IPS-18a (cell line): ENCODE results near the gene TBC1D13.

Experiments used
- H3K27ac ChIP-seq: one replicate; pipeline ENCODE4 v1.5.1; 2013; ENCODE audit warnings: low read length
- H3K27me3 ChIP-seq: one replicate; pipeline ENCODE4 v1.6.1; 2013; ENCODE audit warnings: mild to moderate bottlenecking, low read length; ENCODE audit not compliant: control insufficient read depth, insufficient read depth
- H3K36me3 ChIP-seq: one replicate; pipeline ENCODE4 v1.6.1; 2013; ENCODE audit warnings: low read depth, low read length; ENCODE audit not compliant: control insufficient read depth
- H3K4me1 ChIP-seq: one replicate; pipeline ENCODE4 v1.6.1; 2013; ENCODE audit warnings: low read depth, low read length; ENCODE audit not compliant: control insufficient read depth
- H3K4me3 ChIP-seq: one replicate; pipeline ENCODE4 v1.5.1; 2013; ENCODE audit warnings: low read length
- H3K9ac ChIP-seq: one replicate; pipeline ENCODE4 v1.6.1; 2013; ENCODE audit warnings: mild to moderate bottlenecking, low read length, moderate library complexity
- H3K9me3 ChIP-seq: one replicate; pipeline ENCODE4 v1.6.1; 2013; ENCODE audit warnings: low read depth, low read length; ENCODE audit not compliant: control insufficient read depth

Gene TBC1D13

GRCh38 chr9:128824911-128825310 is 37.9 kb downstream of the TBC1D13 start:
- H3K9ac ChIP-seq = no peak overlapping the region
- peaks cover 57% of the 10 kb centered on the region for H3K36me3 ChIP-seq
- no peaks in the 10 kb centered on the region for H3K9me3 ChIP-seq
- H3K27me3 ChIP-seq = no peaks in the 10 kb centered on the region
- no peak overlapping the region for H3K27ac ChIP-seq
- no peak overlapping the region for H3K4me3 ChIP-seq
- no peaks in the 10 kb centered on the region for H3K4me1 ChIP-seq

- H3K4me3 ChIP-seq = no peak overlapping the region
- H3K27ac ChIP-seq = no peak overlapping the region
- H3K9me3 ChIP-seq = no peaks in the 10 kb centered on the region
- no peaks in the 10 kb centered on the region for H3K4me1 ChIP-seq
- peaks cover 57% of the 10 kb centered on the region for H3K36me3 ChIP-seq
- H3K9ac ChIP-seq = no peak overlapping the region
- H3K27me3 ChIP-seq = no peaks in the 10 kb centered on the region
Measured at GRCh38 chr9:128825923-128826700, 39.1 kb downstream of the TBC1D13 start.

GRCh38 chr9:128828267-128828666 is 41.2 kb downstream of the TBC1D13 start:
- Histone ChIP-seq H3K36me3 (peaks cover 38% of the 10 kb centered on the region), H3K4me1 (no peaks in the 10 kb centered on the region), H3K27me3 (no peaks in the 10 kb centered on the region), H3K9ac (peak overlapping the region; percentile 80), H3K4me3 (peak overlapping the region; percentile 87), H3K27ac (no peak overlapping the region), H3K9me3 (no peaks in the 10 kb centered on the region)

- Histone ChIP-seq H3K9me3 (no peaks in the 10 kb centered on the region), H3K9ac (peak overlapping the region; percentile 80), H3K27me3 (no peaks in the 10 kb centered on the region), H3K27ac (no peak overlapping the region), H3K36me3 (peaks cover 32% of the 10 kb centered on the region), H3K4me3 (peak overlapping the region; percentile 87), H3K4me1 (no peaks in the 10 kb centered on the region)
Measured at GRCh38 chr9:128828719-128829452, 41.8 kb downstream of the TBC1D13 start.

- no peaks in the 10 kb centered on the region for H3K4me1 ChIP-seq
- no peak within 1 kb of the TSS for H3K27ac ChIP-seq
- H3K36me3 ChIP-seq = peaks cover 28% of the 10 kb centered on the region
Measured at GRCh38 chr9:128829477-128830251, 42.6 kb downstream of the TBC1D13 start, which contains the start of gene SPOUT1. TSS of gene SPOUT1 (minus strand) at chr9:128829794. CDS start at chr9:128829780, 14 bp downstream.

GRCh38 chr9:128833696-128834095 is 46.6 kb downstream of the TBC1D13 start:
- Histone ChIP-seq H3K4me1 (no peaks in the 10 kb centered on the region), H3K36me3 (peaks cover 13% of the 10 kb centered on the region)

More at GRCh38 chr9:128829477-128830251, 42.6 kb downstream of the TBC1D13 start, which contains the start of gene SPOUT1:
- H3K4me3 ChIP-seq = peak within 1 kb of the TSS; percentile 87
- peak within 1 kb of the TSS; percentile 80 for H3K9ac ChIP-seq
- H3K27me3 ChIP-seq = no peaks in the 10 kb centered on the region
- no peaks in the 10 kb centered on the region for H3K9me3 ChIP-seq

GRCh38 chr9:128835246-128836210 is 48.5 kb downstream of the TBC1D13 start:
- Histone ChIP-seq H3K9ac (no peak overlapping the region), H3K9me3 (no peaks in the 10 kb centered on the region), H3K4me3 (no peak overlapping the region), H3K27ac (no peak overlapping the region), H3K36me3 (peaks cover 13% of the 10 kb centered on the region), H3K27me3 (no peaks in the 10 kb centered on the region), H3K4me1 (no peaks in the 10 kb centered on the region)

More at GRCh38 chr9:128833696-128834095, 46.6 kb downstream of the TBC1D13 start:
- no peaks in the 10 kb centered on the region for H3K27me3 ChIP-seq
- H3K4me3 ChIP-seq = no peak overlapping the region
- H3K9me3 ChIP-seq = no peaks in the 10 kb centered on the region
- no peak overlapping the region for H3K27ac ChIP-seq
- H3K9ac ChIP-seq = no peak overlapping the region

GRCh38 chr9:128836509-128837145 is 49.6 kb downstream of the TBC1D13 start:
- Histone ChIP-seq H3K4me1 (no peaks in the 10 kb centered on the region), H3K36me3 (peaks cover 13% of the 10 kb centered on the region), H3K27ac (no peak overlapping the region)

GRCh38 chr9:128838338-128838737 is 51.3 kb downstream of the TBC1D13 start:
- no peaks in the 10 kb centered on the region for H3K4me1 ChIP-seq
- no peaks in the 10 kb centered on the region for H3K27me3 ChIP-seq
- no peak overlapping the region for H3K27ac ChIP-seq
- no peak overlapping the region for H3K9ac ChIP-seq
- no peak overlapping the region for H3K4me3 ChIP-seq
- H3K9me3 ChIP-seq = no peaks in the 10 kb centered on the region
- peaks cover 13% of the 10 kb centered on the region for H3K36me3 ChIP-seq

More at GRCh38 chr9:128836509-128837145, 49.6 kb downstream of the TBC1D13 start:
- Histone ChIP-seq H3K9ac (no peak overlapping the region), H3K27me3 (no peaks in the 10 kb centered on the region), H3K4me3 (no peak overlapping the region), H3K9me3 (no peaks in the 10 kb centered on the region)

GRCh38 chr9:128840524-128840923 is 53.5 kb downstream of the TBC1D13 start:
- H3K4me1 ChIP-seq = no peaks in the 10 kb centered on the region
- peaks cover 4% of the 10 kb centered on the region for H3K36me3 ChIP-seq
- no peaks in the 10 kb centered on the region for H3K27me3 ChIP-seq
- no peak overlapping the region for H3K27ac ChIP-seq
- no peak overlapping the region for H3K9ac ChIP-seq
- no peak overlapping the region for H3K4me3 ChIP-seq
- H3K9me3 ChIP-seq = no peaks in the 10 kb centered on the region
